Middle frontal gyrus (tissue), 1 donor: Measurements from ENCODE around the gene AUTS2.
"Not testable (repeated sequence)": the region's sequence is repeated elsewhere in the genome, so short reads cannot be mapped to it uniquely, and the experiment has no call there.

ENCODE experiments used
- DNase-seq: peaks from one replicate; pipeline ENCODE4 v3.0.0-alpha.2; 2015; ENCODE audit warnings: low spot score; ENCODE audit errors: extremely low spot score

Gene AUTS2

GRCh38 chr7:70364393-70364792 lies 766.1 kb downstream of the AUTS2 start:
- not testable (repeated sequence) for DNase-seq

- no peak for DNase-seq
Observed at GRCh38 chr7:70371652-70372051, 773.4 kb downstream of the AUTS2 start.

GRCh38 chr7:70372768-70373515 lies 774.7 kb downstream of the AUTS2 start:
- no peak for DNase-seq

GRCh38 chr7:70374772-70375533 lies 776.7 kb downstream of the AUTS2 start:
- no peak for DNase-seq

- no peak for DNase-seq
Observed at GRCh38 chr7:70376561-70377031, 778.3 kb downstream of the AUTS2 start.

GRCh38 chr7:70377957-70378356 lies 779.7 kb downstream of the AUTS2 start:
- DNase-seq: no peak

GRCh38 chr7:70379210-70379609 lies 780.9 kb downstream of the AUTS2 start:
- no peak for DNase-seq

GRCh38 chr7:70380421-70381015 lies 782.2 kb downstream of the AUTS2 start:
- no peak for DNase-seq

- DNase-seq: no peak
Observed at GRCh38 chr7:70383066-70383782, 784.9 kb downstream of the AUTS2 start.

GRCh38 chr7:70384024-70384423 lies 785.7 kb downstream of the AUTS2 start:
- DNase-seq: no peak

GRCh38 chr7:70384891-70385290 lies 786.6 kb downstream of the AUTS2 start:
- DNase-seq: no peak

- no peak for DNase-seq
Observed at GRCh38 chr7:70387217-70387616, 788.9 kb downstream of the AUTS2 start.

- DNase-seq: no peak
Observed at GRCh38 chr7:70389531-70390151, 791.4 kb downstream of the AUTS2 start.

GRCh38 chr7:70390251-70390650 lies 792.0 kb downstream of the AUTS2 start:
- DNase-seq: no peak

- no peak for DNase-seq
Observed at GRCh38 chr7:70392256-70392876, 794.1 kb downstream of the AUTS2 start.

- DNase-seq: no peak
Observed at GRCh38 chr7:70392877-70393435, 794.7 kb downstream of the AUTS2 start.

GRCh38 chr7:70393956-70394355 lies 795.7 kb downstream of the AUTS2 start:
- no peak for DNase-seq

- no peak for DNase-seq
Observed at GRCh38 chr7:70400829-70401380, 802.6 kb downstream of the AUTS2 start.

- no peak for DNase-seq
Observed at GRCh38 chr7:70402069-70402468, 803.8 kb downstream of the AUTS2 start.

- no peak for DNase-seq
Observed at GRCh38 chr7:70405241-70405640, 807.0 kb downstream of the AUTS2 start.
